Left hindlimb (tissue), 1 donor: ENCODE data around the gene MRPL21.
"Not testable (repeated sequence)": the region's sequence is repeated elsewhere in the genome, so short reads cannot be mapped to it uniquely, and the experiment has no call there.

Experiments
- DNase-seq: peaks from one replicate; pipeline ENCODE4 v3.0.0-alpha.2; 2018

MRPL21 gene

DNA sequence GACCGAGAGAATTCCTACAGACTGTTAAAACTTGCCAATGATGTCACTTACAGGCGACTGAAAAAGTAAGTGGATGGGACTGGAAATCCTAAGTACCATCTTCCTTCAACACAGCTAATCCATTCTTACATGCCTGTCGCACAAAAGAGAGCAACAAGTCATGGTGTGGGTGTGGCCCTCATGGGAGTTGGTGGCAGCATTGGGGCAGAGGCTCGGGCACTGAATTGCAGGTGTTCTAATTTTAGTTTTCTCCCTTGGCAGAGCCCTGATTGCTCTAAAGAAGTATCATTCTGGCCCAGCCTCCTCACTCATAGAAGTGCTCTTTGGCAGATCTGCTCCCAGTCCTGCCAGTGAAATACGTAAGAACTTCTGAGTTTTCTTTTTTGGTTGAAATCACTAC is 4.6 kb upstream of the MRPL21 start:
- DNase-seq, result no peak

DNA sequence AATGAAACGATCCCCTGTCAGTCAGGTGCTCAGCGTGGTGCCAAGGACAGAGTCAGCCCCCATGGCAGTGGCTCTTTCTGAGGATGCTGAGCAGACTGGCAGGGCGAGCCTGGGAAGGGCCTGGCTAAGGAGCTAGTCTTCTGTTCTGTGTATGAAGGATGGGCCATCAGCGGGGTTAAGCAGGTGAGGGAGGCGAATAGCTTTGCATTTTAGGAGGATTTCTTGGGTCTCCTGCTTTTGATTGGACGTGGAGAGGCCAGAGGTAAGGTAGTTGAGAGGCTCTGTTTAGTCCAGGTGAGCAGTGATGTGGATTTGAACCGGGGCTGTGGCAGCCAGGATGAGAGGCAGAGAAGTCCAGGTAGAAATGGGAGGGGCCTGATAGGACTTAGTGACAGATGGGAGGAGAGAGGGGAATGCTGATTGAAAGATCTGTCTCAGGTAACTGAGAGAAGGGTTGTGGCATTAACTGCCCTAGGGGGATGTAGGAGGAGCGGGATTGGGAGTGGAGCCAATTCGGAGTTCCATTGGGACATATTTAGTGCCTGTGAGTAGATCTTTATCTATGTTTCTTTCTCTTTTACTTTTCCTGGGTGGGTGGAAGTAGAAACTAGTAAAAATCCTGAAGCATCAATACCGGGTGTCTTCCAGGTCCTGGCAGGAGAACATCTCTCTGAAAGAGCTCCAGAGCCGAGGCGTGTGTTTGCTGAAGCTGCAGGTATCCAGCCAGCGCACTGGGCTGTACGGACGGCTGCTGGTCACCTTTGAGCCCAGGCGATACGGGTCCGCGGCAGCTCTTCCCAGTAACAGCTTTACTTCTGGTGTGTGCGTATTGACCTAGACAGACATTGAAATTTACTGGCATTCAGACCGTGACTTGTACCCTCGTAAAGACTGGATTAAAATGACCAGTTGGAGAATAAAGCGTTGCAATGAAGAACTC is 2.1 kb upstream of the MRPL21 start:
- no peak for DNase-seq

DNA sequence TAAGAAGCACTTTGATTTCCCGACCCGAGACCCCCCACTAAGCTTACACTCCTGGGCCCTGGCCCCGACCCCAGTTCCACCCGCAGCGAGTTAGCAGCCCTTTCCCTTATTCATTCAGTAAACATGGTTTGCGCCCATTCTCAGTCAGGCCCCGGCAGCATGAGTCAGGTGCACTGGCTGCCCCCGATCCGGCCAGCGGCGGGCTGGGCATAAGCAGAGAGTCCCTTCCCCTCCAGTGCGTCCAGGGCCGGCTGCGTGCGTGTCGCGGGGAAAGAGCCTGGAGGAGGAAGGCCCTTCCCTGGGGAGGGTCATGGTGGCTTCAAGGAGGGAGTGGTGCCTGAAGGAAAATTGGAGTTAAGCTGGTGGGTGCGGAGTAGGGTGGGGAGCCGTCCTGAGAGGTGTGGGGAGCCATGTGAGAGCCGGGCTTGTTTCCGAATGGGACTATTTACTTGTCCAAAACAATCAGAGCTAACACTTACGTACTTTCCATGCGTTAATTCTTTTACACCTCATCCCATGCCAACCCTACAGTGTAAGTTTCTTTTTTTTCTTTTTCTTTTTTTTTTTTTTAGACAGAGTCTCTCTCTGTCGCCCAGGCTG is 716 bp upstream of the MRPL21 start:
- DNase-seq, result no peak

DNA sequence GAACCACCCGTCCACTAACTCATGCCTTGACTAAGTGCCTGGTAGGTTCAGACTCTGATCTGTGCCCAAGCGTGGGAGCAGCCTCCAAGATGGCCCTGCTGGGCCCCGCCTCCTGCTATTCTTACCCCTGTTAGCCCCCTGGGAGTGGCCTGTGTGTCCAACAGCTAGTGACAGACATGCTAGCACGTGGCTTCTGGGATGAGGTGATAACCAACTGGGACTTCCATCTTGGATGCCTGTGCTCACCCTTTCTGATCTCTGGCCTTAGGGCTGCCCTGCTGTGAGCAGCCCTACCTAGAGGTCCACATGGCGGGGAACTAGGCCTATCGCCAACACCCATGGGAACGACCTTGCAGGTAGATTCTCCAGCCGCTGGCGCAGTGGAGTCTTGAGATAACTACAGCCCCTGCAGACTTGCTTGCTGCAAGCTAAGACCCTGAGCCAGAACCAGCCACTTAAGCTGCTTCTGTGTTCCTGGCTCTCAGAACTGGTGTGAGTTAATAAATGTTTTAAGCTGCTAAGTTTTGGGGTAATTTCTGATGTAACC is 2.7 kb downstream of the MRPL21 start:
- no peak for DNase-seq

DNA sequence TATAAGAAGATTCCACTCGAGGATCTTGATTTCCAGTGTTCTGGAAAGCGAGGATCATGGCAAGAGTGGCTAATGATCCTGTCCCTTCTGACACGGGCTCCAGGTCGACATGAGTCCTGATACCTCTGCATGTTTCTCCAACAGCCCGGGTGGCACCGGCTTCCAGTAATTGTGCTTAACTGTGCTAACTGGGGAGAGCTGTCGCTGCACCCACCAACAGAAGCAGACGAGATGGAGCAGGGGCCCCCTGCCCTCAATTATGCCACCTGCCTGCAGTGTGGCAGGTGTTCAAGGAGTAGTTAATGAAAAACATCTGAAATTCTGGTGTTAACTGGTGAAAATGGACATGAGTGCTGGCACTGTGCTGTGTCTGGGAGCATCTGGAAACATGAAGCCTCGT is 6.2 kb downstream of the MRPL21 start:
- DNase-seq, result no peak

DNA sequence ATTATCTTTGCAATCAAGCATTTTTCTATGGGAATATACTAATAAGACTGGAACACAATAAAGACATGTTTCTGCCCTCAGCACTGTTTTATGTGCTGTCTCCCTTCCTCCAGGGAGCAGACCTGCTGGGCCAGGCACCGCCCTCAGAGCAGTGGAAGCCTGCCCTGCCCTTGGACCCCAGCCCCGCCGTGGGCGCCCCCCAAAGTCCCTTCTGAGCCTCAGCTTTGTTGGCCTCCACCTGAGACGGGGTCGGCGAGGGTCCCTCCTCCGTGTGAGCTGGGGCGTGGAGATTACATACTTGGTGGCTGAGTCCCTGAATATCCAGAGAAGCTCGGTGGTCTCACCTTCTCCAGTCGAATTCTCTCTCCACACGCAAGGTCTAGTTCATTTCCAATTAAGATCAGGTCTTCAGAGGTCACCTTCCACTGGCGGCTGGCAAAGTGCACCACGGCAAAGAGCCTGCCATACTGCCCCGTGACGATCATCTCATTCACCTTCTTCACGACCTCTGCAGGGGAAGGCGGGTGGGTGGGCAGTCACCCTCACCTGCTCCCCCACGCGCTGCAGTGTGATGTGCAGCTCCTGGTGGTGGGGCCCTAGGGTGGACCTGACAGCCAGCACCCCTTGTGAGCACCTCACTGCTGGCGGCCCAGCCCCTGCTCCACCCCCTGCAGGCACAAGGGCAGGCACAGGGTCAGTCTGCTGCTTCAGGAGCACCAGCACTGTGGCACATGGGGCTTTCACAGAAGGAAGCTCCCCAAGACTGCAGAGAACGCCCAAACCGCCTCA is 7.3 kb downstream of the MRPL21 start:
- DNase-seq, result no peak

DNA sequence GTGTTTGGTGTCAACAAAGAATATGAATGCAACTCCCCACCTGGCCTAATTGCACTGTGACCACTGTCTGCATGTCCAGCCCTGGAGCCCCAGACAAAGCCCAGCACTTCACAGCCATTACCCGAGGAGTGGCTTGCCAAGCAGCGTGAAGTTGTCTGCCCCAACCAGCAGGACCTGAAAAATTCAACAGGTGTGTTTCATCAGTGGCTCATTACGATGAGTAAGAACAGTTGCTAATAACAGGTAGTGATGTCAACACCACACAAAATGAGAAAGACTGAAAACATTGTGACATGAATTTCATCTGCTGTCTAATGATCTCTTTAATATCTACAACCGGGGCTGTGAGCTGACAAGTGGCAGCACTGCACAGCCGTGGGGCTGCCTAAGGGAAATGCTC is 10.3 kb downstream of the MRPL21 start:
- no peak for DNase-seq

DNA sequence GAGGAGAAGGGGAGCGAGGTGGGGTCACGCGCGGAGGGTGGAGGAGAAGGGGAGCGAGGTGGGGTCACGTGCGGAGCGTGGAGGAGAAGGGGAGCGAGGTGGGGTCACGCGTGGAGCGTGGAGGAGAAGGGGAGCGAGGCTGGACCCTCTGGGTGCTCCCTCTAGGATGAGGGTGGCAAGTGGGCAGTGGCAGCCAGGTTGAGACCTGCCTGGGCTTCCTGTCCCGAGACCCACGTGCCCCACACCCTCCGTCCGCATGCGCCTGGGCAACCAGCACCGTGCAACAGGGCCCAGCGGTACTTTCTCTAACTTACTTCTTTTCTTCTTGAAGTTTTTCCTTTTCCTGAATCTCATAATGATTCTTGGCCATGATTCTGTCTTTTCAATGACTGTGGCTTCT is 11.1 kb downstream of the MRPL21 start:
- no peak for DNase-seq

DNA sequence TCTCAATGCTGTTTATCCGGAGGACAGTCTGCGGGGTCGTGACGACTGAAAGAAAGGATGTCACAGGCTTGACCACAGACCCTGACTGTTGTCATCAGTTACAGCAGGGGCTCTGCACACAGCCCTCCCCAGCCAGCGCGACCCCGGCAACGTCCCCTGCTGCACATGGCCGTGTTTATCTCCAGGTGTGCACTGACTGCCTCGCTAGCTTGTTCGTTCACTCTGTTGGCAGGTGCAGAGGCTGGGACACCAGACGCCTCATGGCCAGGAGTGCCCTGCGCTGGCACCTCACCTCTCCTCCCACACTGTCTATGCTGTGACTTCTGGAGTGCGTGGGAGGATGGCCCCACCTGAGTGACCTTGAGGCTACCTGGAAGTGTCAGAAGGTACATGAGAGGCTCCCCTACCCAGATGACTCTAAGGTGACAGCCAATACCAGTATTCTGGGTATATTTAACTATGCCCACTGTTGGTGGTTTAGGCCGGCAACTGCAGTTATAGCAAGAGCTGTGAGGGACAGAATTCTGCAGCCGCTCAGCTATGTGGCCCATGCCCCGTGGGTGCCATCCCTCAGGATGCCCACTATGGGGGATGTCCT is 12.2 kb downstream of the MRPL21 start:
- no peak for DNase-seq

DNA sequence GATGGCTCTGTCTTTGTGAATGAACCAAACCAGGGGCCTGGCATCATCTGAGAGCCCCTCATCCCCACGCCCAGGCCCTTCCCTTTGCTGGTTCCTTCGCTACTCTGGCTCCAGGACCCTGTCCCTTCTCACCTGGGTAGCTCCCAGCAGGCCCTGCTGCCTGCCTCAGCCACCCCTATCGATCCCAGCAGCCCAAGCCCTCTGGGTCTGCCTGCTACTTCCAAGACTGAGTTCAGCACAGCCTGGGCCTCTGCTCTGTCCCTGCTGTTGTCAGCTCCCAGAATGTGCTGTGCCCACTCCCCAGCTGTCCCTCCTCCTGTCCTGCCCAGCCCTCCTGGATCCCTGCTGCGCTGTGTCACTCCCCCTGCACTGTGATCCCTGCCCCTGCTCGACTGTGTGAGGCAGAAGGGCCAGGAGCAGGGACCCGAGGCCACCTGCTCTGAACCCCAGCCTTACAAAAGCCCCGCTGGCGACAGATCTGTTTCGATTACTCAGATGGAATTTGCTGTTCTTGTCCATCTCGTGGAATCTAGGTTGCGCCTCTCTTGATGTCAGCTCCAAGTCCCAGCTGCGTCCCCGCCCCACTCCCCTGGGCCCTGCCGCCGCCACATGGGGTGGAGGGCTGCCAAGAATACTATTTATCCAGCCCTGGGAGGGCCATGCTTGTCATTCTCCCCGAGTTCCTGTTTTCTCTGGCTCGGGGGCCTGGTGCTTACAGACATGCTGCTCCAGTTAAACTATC is 13.0 kb downstream of the MRPL21 start:
- DNase-seq, result peak; percentile 89

DNA sequence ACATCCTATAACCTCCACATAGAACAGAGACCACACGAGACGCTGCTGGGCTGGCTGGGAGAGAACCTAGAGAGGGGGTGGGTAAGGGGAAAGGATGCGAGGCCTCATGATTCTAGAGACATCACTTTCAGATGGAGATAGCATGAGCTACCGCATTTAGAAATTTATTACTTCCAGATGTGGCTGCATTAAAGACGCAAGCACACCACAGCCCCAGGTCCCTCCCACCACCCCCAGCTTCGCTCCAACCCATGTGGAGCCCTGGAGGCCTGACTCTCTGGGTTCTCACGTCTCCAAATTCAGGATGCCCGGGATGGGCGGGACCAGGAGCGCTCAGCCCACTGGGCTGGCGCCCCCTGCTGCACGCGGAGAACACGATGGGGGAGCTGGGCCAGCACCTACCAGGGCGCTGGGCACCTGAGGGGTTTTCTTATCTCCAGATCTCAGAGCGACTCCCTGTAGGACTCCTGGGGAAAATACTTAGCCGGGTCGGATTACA is 13.6 kb downstream of the MRPL21 start:
- DNase-seq, result peak; percentile 89

DNA sequence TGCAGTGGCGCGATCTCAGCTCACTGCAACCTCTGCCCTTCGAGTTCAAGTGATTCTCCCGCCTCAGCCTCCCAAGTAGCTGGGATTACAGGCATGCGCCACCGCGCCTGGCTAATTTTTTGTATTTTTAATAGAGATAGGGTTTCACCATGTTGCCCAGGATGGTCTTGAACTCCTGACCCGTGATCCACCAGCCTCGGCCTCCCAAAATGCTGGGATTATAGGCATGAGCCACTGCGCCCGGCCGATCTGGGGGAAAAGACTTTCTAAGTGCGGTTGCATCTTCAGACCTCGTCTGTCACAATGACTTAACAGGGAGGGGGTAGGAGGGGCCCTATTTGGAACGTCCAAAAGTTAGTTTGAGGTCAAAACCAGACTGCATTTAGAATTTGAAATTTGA is 18.8 kb downstream of the MRPL21 start:
- DNase-seq, result not testable (repeated sequence)

DNA sequence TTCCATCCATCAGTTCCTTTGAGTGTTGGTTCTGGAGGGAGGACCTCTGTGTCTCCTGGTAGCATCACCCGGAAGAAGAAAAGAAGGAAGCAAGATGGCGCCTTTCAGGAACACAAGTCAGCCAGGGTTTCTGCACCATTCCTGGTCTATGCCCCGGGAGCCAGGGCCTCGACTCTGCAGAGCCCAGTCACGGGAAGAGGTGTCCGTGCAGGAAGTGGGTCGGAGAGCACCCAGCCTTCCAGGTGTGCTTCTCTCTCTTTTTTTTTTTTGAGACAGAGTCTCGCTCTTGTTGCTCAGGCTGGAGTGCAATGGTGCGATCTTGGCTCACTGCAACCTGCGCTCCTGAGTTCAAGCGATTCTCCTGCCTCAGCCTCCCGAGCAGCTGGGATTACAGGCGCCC is 21.2 kb downstream of the MRPL21 start:
- no peak for DNase-seq

DNA sequence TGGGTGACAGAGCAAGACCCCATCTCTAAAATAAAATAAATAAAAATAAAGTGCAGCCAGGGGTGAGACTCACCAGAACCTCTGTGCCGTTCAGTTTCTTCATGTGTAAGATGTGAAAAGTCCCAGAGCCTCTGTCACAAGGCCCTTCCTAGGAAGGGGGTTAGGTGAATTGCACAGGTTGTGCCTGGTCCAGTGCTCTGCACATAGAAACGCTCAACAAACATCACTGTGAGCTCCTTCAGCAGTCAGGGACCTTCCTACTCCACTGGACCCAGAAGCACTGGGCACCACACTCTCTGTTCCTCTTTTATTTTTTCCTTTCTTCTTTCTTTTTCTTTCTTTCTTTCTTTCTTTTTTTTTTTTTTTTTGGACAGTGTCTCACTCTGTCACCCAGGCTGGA is 22.3 kb downstream of the MRPL21 start:
- DNase-seq, result no peak

DNA sequence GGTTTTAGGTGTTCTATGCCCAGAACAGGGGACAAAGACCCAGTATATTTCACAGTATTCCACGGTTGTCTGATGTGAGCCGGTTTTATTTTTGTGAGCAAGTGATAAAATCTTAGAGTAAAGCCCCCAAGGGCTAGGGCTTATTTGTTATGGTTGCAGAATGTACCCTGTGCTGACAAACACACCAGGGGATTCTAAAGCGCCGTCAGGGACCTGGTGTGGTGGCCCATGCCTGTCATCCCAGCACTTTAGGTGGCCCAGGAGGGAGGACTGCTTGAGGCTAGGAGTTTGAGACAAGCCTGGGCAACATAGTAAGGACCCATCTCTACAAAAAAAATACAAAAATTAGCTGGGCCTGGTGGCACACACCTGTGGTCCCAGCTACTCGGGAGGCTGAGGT is 22.8 kb downstream of the MRPL21 start:
- DNase-seq, result no peak

DNA sequence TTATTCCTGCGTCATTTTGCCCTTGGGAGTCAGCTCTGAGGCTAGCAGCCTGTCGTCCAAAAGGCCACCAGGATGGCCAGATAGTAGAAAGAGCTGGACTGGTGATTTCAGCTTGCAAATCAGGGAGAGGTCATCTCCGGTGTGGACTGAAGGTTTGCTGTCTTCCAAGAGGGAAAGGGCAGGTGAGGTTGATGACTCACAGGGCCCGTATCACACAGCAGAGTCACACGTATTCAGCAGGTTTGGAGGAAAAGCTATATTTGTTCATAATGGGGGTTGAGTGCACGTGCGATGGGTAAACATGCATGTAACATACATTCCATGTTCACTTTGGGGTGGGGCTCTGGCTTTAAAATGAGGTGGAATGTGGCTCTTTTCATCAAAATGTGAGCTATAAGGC is 25.6 kb downstream of the MRPL21 start:
- no peak for DNase-seq

DNA sequence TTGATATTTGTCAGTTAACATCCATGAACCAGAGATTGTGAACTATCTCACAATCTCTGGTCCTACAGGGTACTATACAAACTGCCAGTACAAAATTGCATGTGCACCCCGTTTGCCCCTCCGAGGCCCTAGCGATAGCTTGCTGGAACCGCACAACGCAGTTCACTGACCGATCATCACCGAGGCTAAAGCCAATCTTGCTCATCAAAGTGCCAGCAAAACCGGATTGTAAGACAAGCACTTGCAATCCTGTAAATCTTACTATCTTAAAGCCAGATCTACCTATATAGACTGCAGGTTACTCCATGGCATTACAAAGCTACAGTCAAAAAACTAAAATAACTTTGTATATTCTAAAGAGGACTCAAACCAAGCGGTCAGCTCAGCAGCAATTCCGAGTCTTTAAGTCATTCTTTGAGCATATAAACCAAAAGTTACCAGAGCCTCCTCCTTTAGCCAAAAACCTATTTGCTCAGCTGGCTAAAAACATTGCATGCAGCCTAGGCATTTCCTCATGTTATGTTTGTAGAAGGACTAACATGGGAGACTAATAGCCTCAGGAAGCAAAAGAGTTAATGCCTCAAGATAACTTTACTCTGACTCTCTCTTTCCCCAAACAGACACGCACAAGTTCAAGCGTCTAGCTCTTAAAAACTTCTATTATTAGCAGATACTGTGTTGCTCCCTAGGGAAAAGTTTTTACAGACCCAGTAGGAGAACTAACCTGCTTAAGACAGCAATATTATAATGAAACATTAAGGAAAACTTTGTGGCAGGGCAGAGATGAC is 31.2 kb downstream of the MRPL21 start:
- no peak for DNase-seq

DNA sequence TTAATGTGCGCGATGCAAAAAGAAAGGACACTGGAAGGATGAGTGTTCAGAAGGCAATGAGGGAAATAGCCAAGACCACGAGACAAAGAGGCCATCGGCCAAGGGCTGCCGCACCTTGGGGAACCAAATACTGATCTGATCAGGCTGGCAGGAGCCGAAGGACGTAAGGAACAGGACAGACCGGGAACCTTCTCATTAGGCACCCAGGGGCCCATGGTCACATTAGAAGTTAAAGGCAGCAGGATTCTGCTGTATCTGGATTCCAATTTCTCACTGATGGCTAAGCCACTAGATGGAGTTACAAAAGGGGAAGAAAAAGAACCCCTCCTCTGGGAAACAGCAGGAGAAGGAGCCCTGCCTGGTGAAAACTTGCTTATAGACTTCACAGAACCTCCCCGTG is 33.2 kb downstream of the MRPL21 start:
- no peak for DNase-seq

DNA sequence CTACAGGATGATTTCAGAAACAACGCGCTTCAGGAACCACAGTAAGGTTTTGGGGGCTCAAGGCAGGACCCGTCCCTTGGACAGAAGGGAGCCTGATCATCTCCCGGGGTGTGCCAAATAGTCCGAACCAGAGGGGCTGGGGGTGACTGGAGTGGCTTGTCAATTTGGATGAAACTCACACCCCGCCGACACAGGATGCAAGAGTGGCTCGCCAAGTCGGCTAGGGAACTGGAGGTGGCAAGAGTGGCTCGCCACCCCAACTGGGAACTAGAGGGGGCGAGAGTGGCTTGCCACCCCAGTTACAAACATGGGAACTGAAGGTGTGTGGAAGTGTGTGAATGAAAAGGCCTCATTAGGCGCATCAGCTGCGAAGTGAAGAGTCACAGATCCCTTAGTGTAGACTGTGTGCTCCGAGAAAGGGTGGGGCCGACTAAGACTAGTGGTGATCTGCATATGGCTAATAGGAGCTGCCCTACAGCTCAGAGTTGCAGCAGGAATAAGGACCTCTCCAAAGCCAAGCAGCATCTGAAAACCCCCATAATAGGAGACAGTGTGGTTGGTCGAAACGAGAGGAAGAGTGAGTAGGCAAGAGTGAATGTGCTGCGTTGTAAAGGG is 35.3 kb downstream of the MRPL21 start:
- no peak for DNase-seq

DNA sequence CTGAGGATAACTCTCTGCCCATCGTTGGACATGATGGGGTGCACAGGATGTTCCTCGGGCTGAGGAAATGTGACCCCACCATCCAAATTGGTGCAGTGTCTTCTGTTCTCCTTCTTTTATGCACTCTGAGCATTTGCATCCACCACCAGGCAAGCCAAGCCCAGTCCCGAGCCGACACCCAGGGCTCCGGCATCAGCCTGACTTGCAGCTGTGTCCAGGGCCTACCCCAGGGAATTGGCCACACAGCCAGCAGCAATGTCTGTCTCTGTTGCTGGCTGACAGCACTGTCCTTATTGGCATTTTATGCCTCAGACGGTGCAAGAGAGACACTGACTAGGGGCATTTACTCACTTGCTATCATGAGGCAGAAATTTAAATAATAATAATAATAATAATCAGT is 36.6 kb downstream of the MRPL21 start:
- no peak for DNase-seq

DNA sequence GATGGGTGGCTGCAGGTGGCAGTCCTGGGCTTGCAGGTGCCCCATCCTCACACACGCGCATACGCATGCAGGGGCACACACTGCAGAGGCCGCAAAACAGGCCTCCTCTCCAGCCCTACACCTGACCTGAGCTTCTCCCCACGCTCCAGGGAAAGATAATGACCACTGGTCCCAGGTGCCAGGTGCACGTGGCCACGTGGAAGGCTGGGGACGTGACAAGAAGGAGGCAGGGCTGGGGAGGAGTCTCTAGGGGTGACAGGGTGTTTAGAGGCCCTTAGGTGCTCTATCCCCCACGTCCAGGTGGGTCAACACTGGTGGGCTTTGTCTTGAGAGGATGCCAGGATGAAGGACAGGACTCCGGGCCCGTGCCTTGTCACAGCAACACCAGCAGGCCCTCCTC is 38.4 kb downstream of the MRPL21 start:
- DNase-seq, result no peak
